ENCODE data around the gene CORO2B.

CORO2B gene

GRCh38 chr15:68651916-68652525 is 73.2 kb downstream of the CORO2B start:
- H3K4me3 ChIP-seq (ENCODE audit: low read depth, low read length): no peak overlapping the region
- no peak for TF ChIP-seq MYC (IDR thresholded peaks at IDR 0.05; ENCODE audit: low read depth, low read length)
- TF ChIP-seq, protein P1, sequence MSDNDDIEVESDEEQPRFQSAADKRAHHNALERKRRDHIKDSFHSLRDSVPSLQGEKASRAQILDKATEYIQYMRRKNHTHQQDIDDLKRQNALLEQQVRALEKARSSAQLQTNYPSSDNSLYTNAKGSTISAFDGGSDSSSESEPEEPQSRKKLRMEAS (IDR thresholded peaks at IDR 0.05; ENCODE audit: low read depth, low read length): no peak
- TF ChIP-seq, protein P2, sequence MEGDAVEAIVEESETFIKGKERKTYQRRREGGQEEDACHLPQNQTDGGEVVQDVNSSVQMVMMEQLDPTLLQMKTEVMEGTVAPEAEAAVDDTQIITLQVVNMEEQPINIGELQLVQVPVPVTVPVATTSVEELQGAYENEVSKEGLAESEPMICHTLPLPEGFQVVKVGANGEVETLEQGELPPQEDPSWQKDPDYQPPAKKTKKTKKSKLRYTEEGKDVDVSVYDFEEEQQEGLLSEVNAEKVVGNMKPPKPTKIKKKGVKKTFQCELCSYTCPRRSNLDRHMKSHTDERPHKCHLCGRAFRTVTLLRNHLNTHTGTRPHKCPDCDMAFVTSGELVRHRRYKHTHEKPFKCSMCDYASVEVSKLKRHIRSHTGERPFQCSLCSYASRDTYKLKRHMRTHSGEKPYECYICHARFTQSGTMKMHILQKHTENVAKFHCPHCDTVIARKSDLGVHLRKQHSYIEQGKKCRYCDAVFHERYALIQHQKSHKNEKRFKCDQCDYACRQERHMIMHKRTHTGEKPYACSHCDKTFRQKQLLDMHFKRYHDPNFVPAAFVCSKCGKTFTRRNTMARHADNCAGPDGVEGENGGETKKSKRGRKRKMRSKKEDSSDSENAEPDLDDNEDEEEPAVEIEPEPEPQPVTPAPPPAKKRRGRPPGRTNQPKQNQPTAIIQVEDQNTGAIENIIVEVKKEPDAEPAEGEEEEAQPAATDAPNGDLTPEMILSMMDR (IDR thresholded peaks at IDR 0.05; ENCODE audit: low read depth, low read length): no peak
- TF ChIP-seq POLR2A (IDR thresholded peaks at IDR 0.05; ENCODE audit: extremely low read depth, insufficient read length): no peak
- no peak for DNase-seq (ENCODE audit: low read depth)

DNA sequence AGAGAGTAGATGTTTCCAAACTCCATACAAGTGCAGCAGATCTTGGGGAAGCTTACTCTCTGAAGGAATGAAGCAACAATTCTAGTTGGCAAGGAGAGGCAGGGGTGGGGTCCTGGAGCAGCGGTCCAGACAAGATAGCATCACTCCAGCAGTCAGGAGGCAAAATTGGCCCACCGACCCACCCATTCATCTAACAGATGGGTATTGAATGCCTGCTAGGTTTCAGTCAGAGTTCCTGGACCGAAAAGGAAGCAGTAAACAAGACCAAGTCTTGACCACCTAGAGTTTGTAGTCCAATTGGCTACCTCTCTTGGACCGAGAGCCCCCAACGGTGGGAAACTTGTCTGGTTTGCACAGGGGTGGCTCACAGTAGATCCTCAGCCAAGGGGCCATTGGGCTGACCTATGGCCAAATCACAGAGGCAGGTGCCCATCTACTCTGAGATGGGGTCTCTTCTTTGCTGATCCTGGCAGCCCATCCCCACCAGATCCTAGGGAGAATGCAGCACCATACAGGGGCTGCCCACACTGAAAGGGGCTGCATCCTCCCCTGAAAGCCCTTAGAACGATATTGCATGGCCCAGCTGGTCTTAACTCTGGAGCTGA is 74.3 kb downstream of the CORO2B start:
- DNase-seq (ENCODE audit: low read depth): no peak
- TF ChIP-seq, protein P2 (IDR thresholded peaks at IDR 0.05; ENCODE audit: low read depth, low read length): no peak
- TF ChIP-seq, protein P1 (IDR thresholded peaks at IDR 0.05; ENCODE audit: low read depth, low read length): no peak
- no peak for TF ChIP-seq MYC (IDR thresholded peaks at IDR 0.05; ENCODE audit: low read depth, low read length)
- no peak overlapping the region for H3K4me3 ChIP-seq (ENCODE audit: low read depth, low read length)

DNA sequence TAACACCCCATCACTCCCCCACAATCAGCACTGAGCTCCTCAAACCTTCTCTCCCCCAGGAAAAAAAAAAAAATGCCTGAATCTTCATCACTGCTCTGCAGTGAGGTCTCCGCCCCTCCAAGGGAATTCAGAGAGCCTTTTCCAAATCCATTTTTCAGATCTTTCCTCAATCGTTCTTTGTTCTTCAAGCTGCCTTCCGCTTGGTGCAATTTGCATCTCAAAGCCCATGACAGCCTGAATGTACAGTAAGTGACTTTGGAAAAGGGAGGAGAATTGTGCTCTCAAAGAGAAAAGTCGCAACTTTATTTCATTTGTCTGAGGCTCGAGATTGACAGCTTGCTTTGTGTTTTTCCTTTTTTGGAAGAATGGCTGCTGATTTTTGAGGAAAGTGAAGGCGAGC is 75.0 kb downstream of the CORO2B start:
- DNase-seq (ENCODE audit: low read depth): no peak
- no peak overlapping the region for H3K4me3 ChIP-seq (ENCODE audit: low read depth, low read length)
- TF ChIP-seq POLR2A (IDR thresholded peaks at IDR 0.05; ENCODE audit: extremely low read depth, insufficient read length): no peak
- TF ChIP-seq, protein P2 (IDR thresholded peaks at IDR 0.05; ENCODE audit: low read depth, low read length): no peak

DNA sequence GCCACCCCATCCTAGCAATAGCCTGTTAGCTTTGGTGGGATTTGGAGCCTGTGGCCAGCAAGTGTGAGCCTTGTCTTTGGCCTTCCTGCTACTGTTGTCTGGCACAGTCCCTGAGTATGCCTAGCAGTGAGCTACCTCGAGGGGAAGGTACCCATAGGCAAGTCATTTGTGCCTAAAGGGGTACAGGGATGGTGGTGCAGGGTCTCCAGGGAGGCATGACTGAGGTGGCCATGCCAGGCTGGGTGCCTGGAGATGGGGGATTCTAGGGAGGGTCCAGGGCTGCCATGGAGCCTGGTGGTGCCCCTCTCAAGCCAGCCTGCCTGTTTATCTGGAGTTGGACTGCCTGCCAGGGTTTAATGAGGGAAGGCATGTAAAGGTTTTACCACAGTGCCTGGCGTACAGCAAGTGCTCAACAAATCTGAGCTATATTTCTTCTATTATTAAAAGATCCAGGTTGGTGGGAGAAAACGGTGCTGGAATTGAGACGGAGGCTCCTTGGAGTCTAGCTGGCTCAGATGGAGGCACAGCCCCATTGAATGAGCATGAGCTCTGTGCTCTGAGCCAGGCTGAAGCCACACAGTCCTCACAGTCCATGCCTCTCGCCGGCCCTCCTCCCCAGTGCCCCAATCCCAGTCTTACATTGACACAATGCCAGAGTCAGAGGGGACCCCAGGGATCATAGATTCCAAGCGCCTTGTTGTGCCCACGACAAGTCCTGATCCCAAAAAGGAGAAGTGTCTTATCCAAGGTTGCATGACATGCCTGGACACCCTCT is 76.2 kb downstream of the CORO2B start:
- TF ChIP-seq POLR2A (IDR thresholded peaks at IDR 0.05; ENCODE audit: extremely low read depth, insufficient read length) (no peak), MYC (IDR thresholded peaks at IDR 0.05; ENCODE audit: low read depth, low read length) (no peak)
- TF ChIP-seq, protein P1 (IDR thresholded peaks at IDR 0.05; ENCODE audit: low read depth, low read length): no peak
- TF ChIP-seq, protein P2 (IDR thresholded peaks at IDR 0.05; ENCODE audit: low read depth, low read length): no peak
- no peak for DNase-seq (ENCODE audit: low read depth)
- H3K4me3 ChIP-seq (ENCODE audit: low read depth, low read length): no peak overlapping the region

DNA sequence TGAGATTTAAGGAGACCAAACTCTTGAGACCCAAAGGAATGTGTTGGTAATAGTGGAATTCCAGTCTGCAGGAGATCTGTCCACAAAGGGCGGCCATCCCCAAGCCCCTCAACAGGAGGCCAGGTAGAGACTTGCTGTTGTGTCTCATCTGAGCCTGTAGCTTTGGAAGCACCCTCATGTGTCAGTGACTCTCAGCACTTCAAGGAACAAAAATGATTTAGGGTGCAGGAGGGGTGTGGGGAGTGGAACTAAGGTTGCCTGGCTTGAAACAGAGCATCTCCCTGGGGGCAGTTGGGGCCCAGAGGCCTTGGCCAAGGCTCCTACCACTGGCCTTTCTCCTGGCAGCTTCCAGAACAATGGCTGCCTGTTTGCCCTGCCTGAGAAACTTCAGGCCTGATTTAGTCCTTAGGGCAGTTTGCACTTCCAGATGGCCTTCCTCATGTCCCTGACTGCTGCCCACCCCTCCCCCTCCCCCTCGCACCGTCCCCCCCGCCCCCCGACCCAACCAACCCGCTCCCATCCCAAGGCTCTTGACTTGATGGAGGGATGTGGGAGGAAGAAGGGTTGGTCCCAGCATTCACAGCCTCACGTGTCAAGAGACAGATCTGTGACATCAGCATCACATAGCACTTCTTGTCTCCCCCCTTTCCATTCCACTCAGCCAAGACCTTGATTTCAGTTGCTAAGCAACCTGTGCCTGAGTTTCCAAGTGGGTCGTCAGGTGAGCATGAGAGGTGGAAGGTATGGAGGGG is 77.1 kb downstream of the CORO2B start:
- TF ChIP-seq, protein P1 (IDR thresholded peaks at IDR 0.05; ENCODE audit: low read depth, low read length): no peak
- TF ChIP-seq MYC (IDR thresholded peaks at IDR 0.05; ENCODE audit: low read depth, low read length) (no peak), POLR2A (IDR thresholded peaks at IDR 0.05; ENCODE audit: extremely low read depth, insufficient read length) (no peak)
- TF ChIP-seq, protein P2 (IDR thresholded peaks at IDR 0.05; ENCODE audit: low read depth, low read length): no peak
- no peak for DNase-seq (ENCODE audit: low read depth)
- H3K4me3 ChIP-seq (ENCODE audit: low read depth, low read length): no peak overlapping the region
